Cardiac fibroblast (primary cell): ENCODE measurements around the gene CHN2.

ENCODE experiments used
- DNase-seq, 2 donors: peaks; one replicate each; pipeline versions ENCODE4 v3.0.0 to v3.0.0-alpha.2; 2010; ENCODE audit warnings: low read depth in 2 of 2
- H3K4me3 ChIP-seq, 2 donors: replicated peaks in 1 of 2; 1 replicate in 1 of 2; 2 replicates in 1 of 2; pipeline ENCODE4 v1.5.1; 2011; ENCODE audit warnings: low read depth in 2 of 2, low read length in 2 of 2, mild to moderate bottlenecking in 2 of 2, moderate library complexity in 1 of 2
- TF ChIP-seq, protein P1 (sequence below): IDR thresholded peaks from one replicate; pipeline ENCODE4 v1.5.1; 2011; ENCODE audit warnings: low read depth, mild to moderate bottlenecking, low read length, inconsistent platforms

The CHN2 gene

GRCh38 chr7:29285861-29286260, 91.3 kb downstream of the CHN2 start:
- no peak for DNase-seq
- H3K4me3 ChIP-seq = no peak overlapping the region
- TF ChIP-seq, protein P1, sequence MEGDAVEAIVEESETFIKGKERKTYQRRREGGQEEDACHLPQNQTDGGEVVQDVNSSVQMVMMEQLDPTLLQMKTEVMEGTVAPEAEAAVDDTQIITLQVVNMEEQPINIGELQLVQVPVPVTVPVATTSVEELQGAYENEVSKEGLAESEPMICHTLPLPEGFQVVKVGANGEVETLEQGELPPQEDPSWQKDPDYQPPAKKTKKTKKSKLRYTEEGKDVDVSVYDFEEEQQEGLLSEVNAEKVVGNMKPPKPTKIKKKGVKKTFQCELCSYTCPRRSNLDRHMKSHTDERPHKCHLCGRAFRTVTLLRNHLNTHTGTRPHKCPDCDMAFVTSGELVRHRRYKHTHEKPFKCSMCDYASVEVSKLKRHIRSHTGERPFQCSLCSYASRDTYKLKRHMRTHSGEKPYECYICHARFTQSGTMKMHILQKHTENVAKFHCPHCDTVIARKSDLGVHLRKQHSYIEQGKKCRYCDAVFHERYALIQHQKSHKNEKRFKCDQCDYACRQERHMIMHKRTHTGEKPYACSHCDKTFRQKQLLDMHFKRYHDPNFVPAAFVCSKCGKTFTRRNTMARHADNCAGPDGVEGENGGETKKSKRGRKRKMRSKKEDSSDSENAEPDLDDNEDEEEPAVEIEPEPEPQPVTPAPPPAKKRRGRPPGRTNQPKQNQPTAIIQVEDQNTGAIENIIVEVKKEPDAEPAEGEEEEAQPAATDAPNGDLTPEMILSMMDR = no peak

DNA sequence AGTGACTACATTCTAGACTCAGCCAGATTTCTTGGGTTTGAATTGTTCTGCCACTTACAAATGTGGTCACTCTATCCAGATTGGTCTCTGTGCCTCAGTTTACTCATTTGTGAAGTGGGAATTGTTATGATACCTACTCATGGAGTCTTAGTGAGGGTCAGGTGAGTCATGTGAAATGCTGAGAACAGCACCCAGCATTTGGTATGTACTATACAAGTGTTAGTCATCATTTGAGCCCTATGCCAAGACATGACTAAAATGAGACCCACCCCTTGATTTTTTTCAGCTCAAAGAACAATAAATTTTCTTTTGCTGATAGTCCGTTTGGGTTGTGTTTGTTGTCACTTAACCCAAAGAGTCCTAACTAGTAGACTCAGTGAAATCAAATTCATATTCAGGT, 92.8 kb downstream of the CHN2 start:
- DNase-seq = peak; percentile 87 to 93
- H3K4me3 ChIP-seq = no peak overlapping the region
- TF ChIP-seq, protein P1 = no peak

- no peak for DNase-seq
- H3K4me3 ChIP-seq = no peak overlapping the region
- TF ChIP-seq, protein P1 = no peak
Measured at GRCh38 chr7:29288181-29289091, 93.9 kb downstream of the CHN2 start.

DNA sequence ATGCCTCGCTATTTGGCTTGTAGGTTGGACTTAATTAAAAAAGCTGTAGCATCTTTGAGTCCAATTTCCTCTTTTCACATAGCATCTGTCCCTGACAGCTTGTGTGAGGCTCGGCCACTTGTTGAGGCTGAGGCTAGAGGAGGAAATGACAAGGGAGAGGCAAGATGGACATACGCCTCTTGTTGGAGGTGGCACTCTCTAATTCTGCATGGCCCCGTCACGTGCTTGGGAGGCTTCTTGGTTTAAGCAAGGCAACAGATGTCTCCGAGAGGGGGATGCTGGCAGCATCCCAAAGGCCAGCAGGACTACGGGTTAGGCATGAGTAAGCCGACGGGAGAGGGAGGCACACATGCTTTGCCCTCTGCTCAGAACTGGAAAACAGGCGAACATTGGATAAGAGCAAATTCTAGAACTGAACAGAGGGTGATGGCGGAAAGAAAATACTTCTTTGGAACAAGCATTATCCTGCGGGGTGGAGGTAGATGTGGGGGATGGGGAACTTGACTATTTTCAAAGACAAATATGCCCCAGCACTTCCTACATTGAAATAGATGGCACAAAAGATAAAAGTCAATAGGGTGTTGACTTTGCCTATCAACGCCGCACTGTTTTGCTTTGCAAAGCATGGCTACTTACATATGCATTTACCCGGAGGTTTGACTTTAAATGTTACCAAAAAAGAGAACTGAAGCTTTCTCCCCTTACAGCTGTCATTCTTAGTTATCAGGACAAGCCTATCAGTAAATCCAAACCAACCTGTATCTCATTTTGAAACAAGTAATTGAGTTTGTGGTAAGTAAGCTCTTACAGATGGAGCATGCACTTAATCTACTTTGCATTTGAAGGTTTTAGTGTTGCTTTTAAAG, 94.8 kb downstream of the CHN2 start:
- DNase-seq = peak; percentile 44 to 72
- no peak overlapping the region for H3K4me3 ChIP-seq
- TF ChIP-seq, protein P1 = no peak

GRCh38 chr7:29290829-29291228, 96.3 kb downstream of the CHN2 start:
- no peak for DNase-seq
- TF ChIP-seq, protein P1 = no peak

GRCh38 chr7:29291723-29292618, 97.4 kb downstream of the CHN2 start:
- H3K4me3 ChIP-seq = no peak overlapping the region
- no peak for DNase-seq
- TF ChIP-seq, protein P1 = no peak

More at GRCh38 chr7:29290829-29291228, 96.3 kb downstream of the CHN2 start:
- no peak overlapping the region for H3K4me3 ChIP-seq
